ENCODE data around the gene GNMT.

DNA sequence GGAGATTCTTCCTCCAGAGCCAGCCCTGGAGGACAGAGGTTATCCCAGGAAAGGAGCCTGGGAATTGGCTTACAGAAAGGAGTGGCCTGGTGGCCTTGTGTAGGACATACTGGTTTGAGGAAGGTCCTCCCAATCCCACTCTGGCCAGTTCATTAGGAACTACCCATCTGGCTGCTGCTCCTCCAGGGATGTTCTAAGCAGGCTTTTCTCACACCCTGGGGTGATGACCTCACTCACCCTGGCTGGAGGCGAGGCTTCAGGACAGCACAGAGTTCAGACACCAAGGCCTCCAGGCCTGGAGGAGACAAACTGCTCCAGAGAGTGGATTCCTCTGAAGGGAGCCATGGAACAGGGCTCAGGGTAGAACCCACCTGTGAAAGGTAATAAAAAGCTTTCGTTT is 8.9 kb downstream of the GNMT start:
- TF ChIP-seq EZH2phosphoT487 (IDR thresholded peaks at IDR 0.05; ENCODE audit: borderline replicate concordance), result no peak
- TF ChIP-seq, protein P1, sequence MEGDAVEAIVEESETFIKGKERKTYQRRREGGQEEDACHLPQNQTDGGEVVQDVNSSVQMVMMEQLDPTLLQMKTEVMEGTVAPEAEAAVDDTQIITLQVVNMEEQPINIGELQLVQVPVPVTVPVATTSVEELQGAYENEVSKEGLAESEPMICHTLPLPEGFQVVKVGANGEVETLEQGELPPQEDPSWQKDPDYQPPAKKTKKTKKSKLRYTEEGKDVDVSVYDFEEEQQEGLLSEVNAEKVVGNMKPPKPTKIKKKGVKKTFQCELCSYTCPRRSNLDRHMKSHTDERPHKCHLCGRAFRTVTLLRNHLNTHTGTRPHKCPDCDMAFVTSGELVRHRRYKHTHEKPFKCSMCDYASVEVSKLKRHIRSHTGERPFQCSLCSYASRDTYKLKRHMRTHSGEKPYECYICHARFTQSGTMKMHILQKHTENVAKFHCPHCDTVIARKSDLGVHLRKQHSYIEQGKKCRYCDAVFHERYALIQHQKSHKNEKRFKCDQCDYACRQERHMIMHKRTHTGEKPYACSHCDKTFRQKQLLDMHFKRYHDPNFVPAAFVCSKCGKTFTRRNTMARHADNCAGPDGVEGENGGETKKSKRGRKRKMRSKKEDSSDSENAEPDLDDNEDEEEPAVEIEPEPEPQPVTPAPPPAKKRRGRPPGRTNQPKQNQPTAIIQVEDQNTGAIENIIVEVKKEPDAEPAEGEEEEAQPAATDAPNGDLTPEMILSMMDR (conservative IDR thresholded peaks at IDR 0.05; ENCODE audit: low read length), result no peak
